Activated naive CD8-positive, alpha-beta T cell treated with anti-CD3 and anti-CD28 coated beads for 36 hours (primary cell): ENCODE results near the gene ATP11A. TPM values are rescaled to one million over a fixed set of nuclear protein-coding genes. Genes with fewer than 3 reads are reported as not detected.

Source experiments
- DNase-seq: peaks from one replicate; pipeline ENCODE4 v3.0.0; 2021
- H3K27ac Mint-ChIP-seq: one replicate; pipeline ENCODE4 v1.8.0; 2022; ENCODE audit warnings: mild to moderate bottlenecking, moderate library complexity, mixed read lengths
- H3K27me3 Mint-ChIP-seq: one replicate; pipeline ENCODE4 v1.8.0; 2022; ENCODE audit warnings: mild to moderate bottlenecking, mixed read lengths
- H3K36me3 Mint-ChIP-seq: one replicate; pipeline ENCODE4 v1.8.0; 2021; ENCODE audit warnings: mild to moderate bottlenecking, mixed read lengths
- H3K4me1 Mint-ChIP-seq: one replicate; pipeline ENCODE4 v1.8.0; 2021; ENCODE audit warnings: mixed read lengths
- H3K4me3 Mint-ChIP-seq: one replicate; pipeline ENCODE4 v1.8.0; 2022; ENCODE audit warnings: mild to moderate bottlenecking, moderate library complexity, mixed read lengths
- H3K9me3 Mint-ChIP-seq: one replicate; pipeline ENCODE4 v1.8.0; 2022; ENCODE audit warnings: mixed read lengths
- total RNA-seq, 2 experiments: library from RNA; stranded (reverse); gene quantifications; one replicate each; pipeline ENCODE4 v1.2.3, GENCODE V29; 2021

ATP11A gene
- total RNA-seq, 2 experiments from 2014 or later = 27.6 to 32.5 TPM

- H3K9me3 Mint-ChIP-seq = no peaks in the 10 kb centered on the region
These were observed 54.6 kb downstream of the ATP11A start for GRCh38 chr13:112744168-112745021.

GRCh38 chr13:112746044-112746443, 56.2 kb downstream of the ATP11A start:
- no peaks in the 10 kb centered on the region for H3K4me1 Mint-ChIP-seq
- H3K36me3 Mint-ChIP-seq = peaks cover 1% of the 10 kb centered on the region
- no peak for DNase-seq
- H3K27ac Mint-ChIP-seq = no peak overlapping the region
- no peaks in the 10 kb centered on the region for H3K9me3 Mint-ChIP-seq
- H3K4me3 Mint-ChIP-seq = no peak overlapping the region
- H3K27me3 Mint-ChIP-seq = no peaks in the 10 kb centered on the region

More at GRCh38 chr13:112744168-112745021, 54.6 kb downstream of the ATP11A start:
- Mint-ChIP-seq H3K27me3 (no peaks in the 10 kb centered on the region), H3K27ac (no peak overlapping the region), H3K4me3 (no peak overlapping the region), H3K4me1 (no peaks in the 10 kb centered on the region), H3K36me3 (peaks cover 1% of the 10 kb centered on the region)
- DNase-seq = no peak

DNA sequence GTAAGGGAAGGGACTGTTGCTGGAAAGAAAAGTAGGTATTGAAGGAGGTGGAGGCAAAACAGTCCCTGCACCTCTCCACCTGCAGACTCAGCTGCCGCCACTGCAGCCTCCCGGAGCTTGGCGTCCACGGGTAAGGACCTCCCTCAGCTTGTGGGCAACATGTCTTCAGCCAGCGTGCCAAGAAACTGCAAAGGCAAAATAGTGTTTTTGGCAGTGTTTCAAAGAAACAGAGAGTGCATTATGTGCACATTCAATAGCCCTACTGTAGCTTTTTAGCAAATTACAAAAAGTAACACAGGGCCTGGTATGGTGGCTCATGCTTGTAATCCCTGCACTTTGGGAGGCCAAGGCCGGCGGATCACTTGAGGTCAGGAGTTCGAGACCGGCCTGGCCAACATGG, 57.4 kb downstream of the ATP11A start:
- H3K4me3 Mint-ChIP-seq = no peak overlapping the region
- H3K27me3 Mint-ChIP-seq = no peaks in the 10 kb centered on the region
- no peak for DNase-seq
- no peaks in the 10 kb centered on the region for H3K9me3 Mint-ChIP-seq
- no peaks in the 10 kb centered on the region for H3K4me1 Mint-ChIP-seq
- peaks cover 1% of the 10 kb centered on the region for H3K36me3 Mint-ChIP-seq
- no peak overlapping the region for H3K27ac Mint-ChIP-seq

- no peak overlapping the region for H3K27ac Mint-ChIP-seq
- no peak for DNase-seq
- H3K27me3 Mint-ChIP-seq = no peaks in the 10 kb centered on the region
- H3K36me3 Mint-ChIP-seq = peaks cover 1% of the 10 kb centered on the region
- no peak overlapping the region for H3K4me3 Mint-ChIP-seq
- H3K9me3 Mint-ChIP-seq = no peaks in the 10 kb centered on the region
- peaks cover 14% of the 10 kb centered on the region for H3K4me1 Mint-ChIP-seq
These were observed 59.3 kb downstream of the ATP11A start for GRCh38 chr13:112748947-112749735.

GRCh38 chr13:112750570-112750969, 60.7 kb downstream of the ATP11A start:
- Mint-ChIP-seq H3K36me3 (peaks cover 1% of the 10 kb centered on the region), H3K4me3 (no peak overlapping the region), H3K9me3 (no peaks in the 10 kb centered on the region), H3K27me3 (no peaks in the 10 kb centered on the region), H3K4me1 (peaks cover 14% of the 10 kb centered on the region), H3K27ac (no peak overlapping the region)
- no peak for DNase-seq

- no peak overlapping the region for H3K27ac Mint-ChIP-seq
- H3K9me3 Mint-ChIP-seq = no peaks in the 10 kb centered on the region
- DNase-seq = no peak
- H3K36me3 Mint-ChIP-seq = peaks cover 1% of the 10 kb centered on the region
- H3K4me1 Mint-ChIP-seq = peaks cover 14% of the 10 kb centered on the region
- no peaks in the 10 kb centered on the region for H3K27me3 Mint-ChIP-seq
- no peak overlapping the region for H3K4me3 Mint-ChIP-seq
These were observed 61.8 kb downstream of the ATP11A start for GRCh38 chr13:112751617-112752016.

DNA sequence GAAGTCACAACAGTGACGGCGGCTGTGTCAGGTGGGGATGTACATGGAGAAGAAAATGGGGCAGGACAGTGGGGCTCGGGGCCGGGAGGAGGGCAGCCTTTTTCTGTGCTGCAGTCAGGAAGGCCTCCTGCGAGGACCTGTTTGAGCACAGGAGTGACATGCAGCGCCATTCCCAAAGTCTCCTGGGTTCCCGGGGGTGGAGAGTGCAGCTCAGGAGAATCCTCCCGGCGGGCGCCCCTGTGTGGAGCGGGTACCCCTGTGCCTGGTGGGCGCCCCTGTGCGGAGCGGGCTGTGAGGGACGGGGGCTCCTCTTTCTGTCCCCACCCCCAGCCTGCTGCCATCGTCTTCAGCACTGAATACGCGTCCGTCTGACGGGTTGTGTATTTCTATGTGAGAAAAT, 62.4 kb downstream of the ATP11A start:
- H3K27ac Mint-ChIP-seq = no peak overlapping the region
- peaks cover 14% of the 10 kb centered on the region for H3K4me1 Mint-ChIP-seq
- DNase-seq = no peak
- no peaks in the 10 kb centered on the region for H3K27me3 Mint-ChIP-seq
- peaks cover 1% of the 10 kb centered on the region for H3K36me3 Mint-ChIP-seq
- no peak overlapping the region for H3K4me3 Mint-ChIP-seq
- H3K9me3 Mint-ChIP-seq = no peaks in the 10 kb centered on the region

- H3K27me3 Mint-ChIP-seq = no peaks in the 10 kb centered on the region
- H3K27ac Mint-ChIP-seq = peak overlapping the region; percentile 60
These were observed 63.1 kb downstream of the ATP11A start for GRCh38 chr13:112752711-112753541.

DNA sequence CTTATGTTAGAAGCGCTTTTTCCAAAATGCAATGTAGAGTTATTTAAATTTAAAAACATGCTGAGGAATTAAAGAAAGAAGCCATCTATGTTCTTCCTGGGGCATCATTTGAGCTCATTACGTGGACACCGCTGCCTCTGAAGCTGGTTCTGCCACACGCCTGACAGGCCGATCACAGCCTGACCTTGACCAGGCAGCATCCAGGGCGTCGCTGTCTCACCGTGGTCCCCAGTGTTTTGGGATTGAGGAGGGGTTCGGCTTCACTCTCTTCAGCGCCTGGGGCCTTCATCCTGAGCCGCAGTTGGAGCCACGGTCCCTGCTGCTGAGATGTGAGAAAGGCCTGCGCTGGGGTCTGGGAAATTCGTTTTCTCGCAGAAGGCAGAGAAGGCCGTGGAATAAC, 64.0 kb downstream of the ATP11A start:
- Mint-ChIP-seq H3K4me1 (peaks cover 14% of the 10 kb centered on the region), H3K27me3 (no peaks in the 10 kb centered on the region), H3K36me3 (no peaks in the 10 kb centered on the region), H3K4me3 (no peak overlapping the region), H3K27ac (no peak overlapping the region), H3K9me3 (no peaks in the 10 kb centered on the region)
- DNase-seq = no peak

More at GRCh38 chr13:112752711-112753541, 63.1 kb downstream of the ATP11A start:
- H3K4me1 Mint-ChIP-seq = peaks cover 14% of the 10 kb centered on the region
- no peaks in the 10 kb centered on the region for H3K9me3 Mint-ChIP-seq
- DNase-seq = peak; percentile 30
- no peaks in the 10 kb centered on the region for H3K36me3 Mint-ChIP-seq
- H3K4me3 Mint-ChIP-seq = peak overlapping the region; percentile 52

- Mint-ChIP-seq H3K27me3 (no peaks in the 10 kb centered on the region), H3K4me3 (no peak overlapping the region), H3K36me3 (no peaks in the 10 kb centered on the region), H3K27ac (no peak overlapping the region), H3K9me3 (no peaks in the 10 kb centered on the region), H3K4me1 (peaks cover 14% of the 10 kb centered on the region)
- no peak for DNase-seq
These were observed 64.6 kb downstream of the ATP11A start for GRCh38 chr13:112754281-112755025.

- Mint-ChIP-seq H3K36me3 (no peaks in the 10 kb centered on the region), H3K27me3 (no peaks in the 10 kb centered on the region), H3K4me3 (no peak overlapping the region), H3K9me3 (no peaks in the 10 kb centered on the region), H3K27ac (no peak overlapping the region), H3K4me1 (peaks cover 14% of the 10 kb centered on the region)
- no peak for DNase-seq
These were observed 65.5 kb downstream of the ATP11A start for GRCh38 chr13:112755331-112755730.

GRCh38 chr13:112756081-112756480, 66.2 kb downstream of the ATP11A start:
- H3K9me3 Mint-ChIP-seq = no peaks in the 10 kb centered on the region
- no peak overlapping the region for H3K4me3 Mint-ChIP-seq
- no peak overlapping the region for H3K27ac Mint-ChIP-seq
- H3K4me1 Mint-ChIP-seq = peaks cover 14% of the 10 kb centered on the region
- DNase-seq = no peak
- H3K36me3 Mint-ChIP-seq = no peaks in the 10 kb centered on the region
- H3K27me3 Mint-ChIP-seq = no peaks in the 10 kb centered on the region

GRCh38 chr13:112756511-112756966, 66.7 kb downstream of the ATP11A start:
- no peaks in the 10 kb centered on the region for H3K9me3 Mint-ChIP-seq
- H3K4me1 Mint-ChIP-seq = peaks cover 14% of the 10 kb centered on the region
- H3K27me3 Mint-ChIP-seq = no peaks in the 10 kb centered on the region
- H3K27ac Mint-ChIP-seq = no peak overlapping the region
- DNase-seq = no peak
- no peak overlapping the region for H3K4me3 Mint-ChIP-seq
- no peaks in the 10 kb centered on the region for H3K36me3 Mint-ChIP-seq
